CD8-positive, alpha-beta memory T cell (primary cell): ENCODE data around the gene TMEM212. TPM values are rescaled to one million over a fixed set of nuclear protein-coding genes. Genes with fewer than 3 reads are reported as not detected.

Experiments
- CTCF ChIA-PET: fragments of 350-600 bp; sonication (Branson Sonifier 250); formaldehyde crosslinking; loops from one replicate; lab custom pipeline; 2021; ENCODE audit warnings: antibody characterized with exemption; lab: Charles Lee
- POLR2A ChIA-PET: fragments of 350-600 bp; sonication (Branson Sonifier 250); formaldehyde crosslinking; loops from one replicate; lab custom pipeline; 2021; ENCODE audit warnings: antibody characterized with exemption; lab: Charles Lee
- DNase-seq, 5 donors: peaks; one replicate each; pipeline versions ENCODE4 v3.0.0 to v3.0.0-alpha.2; 2020 to 2022; ENCODE audit warnings: mixed read lengths in 1 of 5
- H3K27ac ChIP-seq: one replicate; pipeline ENCODE4 v1.7.0; 2013; ENCODE audit warnings: low read depth, mild to moderate bottlenecking, low read length, moderate library complexity
- H3K27me3 ChIP-seq: 2 replicates; pipeline ENCODE4 v1.7.0; 2013; ENCODE audit warnings: low read length, mild to moderate bottlenecking; ENCODE audit not compliant: insufficient read depth, poor library complexity, severe bottlenecking
- H3K36me3 ChIP-seq: 2 replicates; pipeline ENCODE4 v1.7.0; 2013; ENCODE audit warnings: mild to moderate bottlenecking, low read length, moderate library complexity; ENCODE audit not compliant: insufficient read depth
- H3K4me1 ChIP-seq: 2 replicates; pipeline ENCODE4 v1.7.0; 2013; ENCODE audit warnings: mild to moderate bottlenecking, low read length, moderate library complexity; ENCODE audit not compliant: insufficient read depth
- H3K4me3 ChIP-seq: 2 replicates; pipeline ENCODE4 v1.7.0; 2013; ENCODE audit warnings: mild to moderate bottlenecking, low read length
- H3K9me3 ChIP-seq: 2 replicates; pipeline ENCODE4 v1.7.0; 2013; ENCODE audit warnings: mild to moderate bottlenecking, low read length
- H3K27ac Mint-ChIP-seq, 8 donors: one replicate each; pipeline ENCODE4 v1.8.0; 2020 to 2021; ENCODE audit warnings: mixed read lengths in 8 of 8, mild to moderate bottlenecking in 6 of 8, inconsistent platforms in 3 of 8, moderate library complexity in 3 of 8
- H3K27me3 Mint-ChIP-seq, 2 donors: one replicate each; pipeline ENCODE4 v1.8.0; 2020 to 2021; ENCODE audit warnings: mixed read lengths in 2 of 2, mild to moderate bottlenecking in 1 of 2, moderate library complexity in 1 of 2
- H3K36me3 Mint-ChIP-seq, 3 donors: one replicate each; pipeline ENCODE4 v1.8.0; 2020 to 2021; ENCODE audit warnings: mixed read lengths in 3 of 3, inconsistent platforms in 1 of 3, mild to moderate bottlenecking in 1 of 3
- H3K4me1 Mint-ChIP-seq, 3 donors: one replicate each; pipeline ENCODE4 v1.8.0; 2020 to 2021; ENCODE audit warnings: mixed read lengths in 3 of 3, inconsistent platforms in 1 of 3, mild to moderate bottlenecking in 1 of 3
- H3K4me3 Mint-ChIP-seq, 7 donors: one replicate each; pipeline ENCODE4 v1.8.0; 2020 to 2021; ENCODE audit warnings: mixed read lengths in 7 of 7, mild to moderate bottlenecking in 6 of 7, moderate library complexity in 4 of 7, inconsistent platforms in 2 of 7
- H3K9me3 Mint-ChIP-seq, 5 donors: one replicate each; pipeline ENCODE4 v1.8.0; 2020 to 2022; ENCODE audit warnings: mixed read lengths in 5 of 5, mild to moderate bottlenecking in 3 of 5, moderate library complexity in 2 of 5, inconsistent platforms in 1 of 5
- polyA plus RNA-seq: library from polyadenylated mRNA; unstranded; fragments of 300-500 nt; fragmentation: Illumina TruSeq; gene quantifications from one replicate; pipeline ENCODE4 v1.2.3, GENCODE V29; 2021
- total RNA-seq, 2 experiments: library from RNA; stranded (reverse); gene quantifications; one replicate each; pipeline ENCODE4 v1.2.3, GENCODE V29; 2021

Gene TMEM212
- total and polyA plus RNA-seq, 3 experiments from 2014 or later: not detected

DNA sequence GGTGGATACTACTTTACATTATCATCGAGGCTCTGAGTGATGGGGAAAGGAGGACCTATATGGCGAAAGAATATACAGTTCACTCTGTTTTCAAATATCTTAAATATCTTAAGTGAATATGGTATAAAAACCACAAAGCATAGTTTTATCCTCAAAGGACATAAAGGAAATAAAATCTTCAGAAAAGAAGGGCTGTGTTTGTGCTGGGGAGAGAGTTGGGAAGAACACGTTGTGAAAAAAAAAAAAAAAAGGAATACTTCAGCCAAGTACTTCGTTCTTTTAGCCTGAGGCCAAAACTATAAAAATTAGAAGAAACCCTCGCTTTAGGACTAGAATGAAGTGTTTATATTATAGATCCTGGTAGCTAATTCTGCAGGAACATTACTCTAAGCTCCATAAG, 10.2 kb upstream of the TMEM212 start:
- no peaks in the 10 kb centered on the region for H3K4me1 ChIP-seq
- no peaks in the 10 kb centered on the region for H3K27me3 ChIP-seq
- DNase-seq: no peak
- no peak overlapping the region for H3K27ac Mint-ChIP-seq
- no peak overlapping the region for H3K4me3 Mint-ChIP-seq
- POLR2A ChIA-PET: no interaction called here
- H3K36me3 Mint-ChIP-seq: no peaks in the 10 kb centered on the region
- H3K27me3 Mint-ChIP-seq: peaks cover 0 to 12% of the 10 kb centered on the region in 2 donors
- no peaks in the 10 kb centered on the region for H3K36me3 ChIP-seq
- H3K9me3 Mint-ChIP-seq: no peaks in the 10 kb centered on the region
- no peaks in the 10 kb centered on the region for H3K9me3 ChIP-seq
- no peak overlapping the region for H3K4me3 ChIP-seq
- H3K4me1 Mint-ChIP-seq: peaks cover 2 to 8% (median 7%) of the 10 kb centered on the region in 3 donors
- CTCF ChIA-PET: no interaction called here
- no peak overlapping the region for H3K27ac ChIP-seq

DNA sequence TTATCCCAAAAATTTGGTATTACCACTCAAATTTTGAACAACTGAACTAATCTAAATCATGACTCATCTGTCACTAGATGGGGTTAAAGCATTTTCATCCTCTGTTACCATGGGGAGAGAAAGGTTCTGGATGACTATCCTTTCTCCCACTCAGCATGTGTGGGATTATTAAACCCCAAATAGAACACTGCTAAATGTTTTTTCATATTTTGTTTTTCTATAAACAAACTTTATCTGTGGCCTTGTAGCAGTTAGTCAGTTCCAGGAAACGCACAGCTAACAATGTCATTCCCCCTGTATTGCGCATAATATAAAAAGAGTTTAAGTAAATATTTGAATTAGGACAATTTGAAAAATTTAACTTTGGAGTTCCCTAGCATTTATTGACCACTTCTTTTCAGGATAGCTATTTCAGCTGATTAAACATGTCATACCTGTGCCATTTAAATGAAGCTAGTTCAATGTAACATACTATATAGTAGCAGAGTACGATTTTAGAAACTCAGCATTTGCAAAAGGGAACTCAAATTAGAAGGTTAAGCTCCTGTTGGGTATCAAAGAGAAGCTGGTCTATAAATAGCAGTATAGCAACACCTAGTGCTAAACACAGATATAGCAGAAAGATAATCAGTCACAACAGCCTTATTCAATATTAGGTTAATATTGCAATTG, 9.2 kb upstream of the TMEM212 start:
- Mint-ChIP-seq H3K27me3 (peaks cover 0 to 22% of the 10 kb centered on the region in 2 donors), H3K4me1 (peaks cover 0 to 2% (median 1%) of the 10 kb centered on the region in 3 donors), H3K4me3 (no peak overlapping the region), H3K36me3 (no peaks in the 10 kb centered on the region), H3K9me3 (no peaks in the 10 kb centered on the region), H3K27ac (no peak overlapping the region)
- Histone ChIP-seq H3K27ac (no peak overlapping the region), H3K4me1 (no peaks in the 10 kb centered on the region), H3K27me3 (no peaks in the 10 kb centered on the region), H3K9me3 (no peaks in the 10 kb centered on the region), H3K4me3 (no peak overlapping the region), H3K36me3 (no peaks in the 10 kb centered on the region)
- ChIA-PET CTCF (interaction anchor here (0.7 kb wide), 1 partner anchor 62 kb away, joined by 3 read pairs; no protein-coding TSS in a partner anchor), POLR2A (no interaction called here)
- no peak for DNase-seq

DNA sequence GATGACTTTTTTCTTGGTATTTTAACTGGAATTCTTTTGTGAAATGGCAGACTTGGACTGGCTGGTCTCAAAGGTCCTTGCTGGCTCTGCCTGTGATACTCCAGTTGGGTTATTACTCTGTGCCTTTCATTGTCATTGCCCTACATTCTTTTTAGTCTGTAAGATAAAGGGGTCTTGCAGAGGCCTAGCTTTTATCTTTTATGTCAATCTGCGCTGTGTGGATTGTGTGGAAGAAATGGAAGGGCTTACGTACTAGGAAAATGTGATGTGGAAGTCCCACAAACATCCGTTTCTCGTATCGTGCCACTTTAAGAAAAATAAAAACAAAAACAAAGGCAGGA, 8.7 kb upstream of the TMEM212 start:
- H3K9me3 ChIP-seq: no peaks in the 10 kb centered on the region
- Mint-ChIP-seq H3K36me3 (no peaks in the 10 kb centered on the region), H3K27ac (no peak overlapping the region), H3K4me3 (no peak overlapping the region), H3K27me3 (peaks cover 0 to 22% of the 10 kb centered on the region in 2 donors), H3K9me3 (no peaks in the 10 kb centered on the region), H3K4me1 (peaks cover 0 to 2% (median 0%) of the 10 kb centered on the region in 3 donors)
- POLR2A ChIA-PET: no interaction called here
- H3K4me3 ChIP-seq: no peak overlapping the region
- no peaks in the 10 kb centered on the region for H3K4me1 ChIP-seq
- CTCF ChIA-PET: interaction anchor here (0.7 kb wide), 1 partner anchor 63 kb away, joined by 3 read pairs; no protein-coding TSS in a partner anchor
- no peak for DNase-seq
- H3K27ac ChIP-seq: no peak overlapping the region
- H3K36me3 ChIP-seq: no peaks in the 10 kb centered on the region
- H3K27me3 ChIP-seq: no peaks in the 10 kb centered on the region

DNA sequence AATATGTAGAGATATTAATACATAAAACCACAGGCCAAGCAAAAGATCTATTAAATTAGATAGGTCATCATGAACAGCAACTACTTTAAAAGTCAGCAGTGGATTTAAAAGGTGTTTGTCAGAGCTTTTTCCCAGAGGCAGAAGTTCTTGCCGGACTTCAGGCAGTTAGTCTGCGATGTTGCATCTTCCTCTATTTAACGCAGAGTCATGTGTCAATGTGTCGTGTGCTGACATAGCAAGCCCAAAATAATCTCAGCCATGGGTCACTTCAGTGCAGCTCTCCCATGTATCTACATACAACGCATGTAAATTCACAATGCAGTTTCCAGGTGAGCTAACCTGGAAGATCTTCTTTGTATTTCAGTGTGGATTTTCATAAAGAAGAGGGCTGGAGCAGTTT, 8.0 kb upstream of the TMEM212 start:
- Mint-ChIP-seq H3K4me3 (no peak overlapping the region), H3K27me3 (peaks cover 0 to 27% of the 10 kb centered on the region in 2 donors), H3K27ac (no peak overlapping the region), H3K4me1 (no peaks in the 10 kb centered on the region), H3K9me3 (no peaks in the 10 kb centered on the region), H3K36me3 (no peaks in the 10 kb centered on the region)
- Histone ChIP-seq H3K36me3 (no peaks in the 10 kb centered on the region), H3K27ac (no peak overlapping the region), H3K4me3 (no peak overlapping the region), H3K27me3 (no peaks in the 10 kb centered on the region), H3K9me3 (no peaks in the 10 kb centered on the region), H3K4me1 (no peaks in the 10 kb centered on the region)
- ChIA-PET POLR2A (no interaction called here), CTCF (interaction anchor here (0.9 kb wide), 1 partner anchor 10 kb away, joined by 3 read pairs; no protein-coding TSS in a partner anchor)
- no peak for DNase-seq

DNA sequence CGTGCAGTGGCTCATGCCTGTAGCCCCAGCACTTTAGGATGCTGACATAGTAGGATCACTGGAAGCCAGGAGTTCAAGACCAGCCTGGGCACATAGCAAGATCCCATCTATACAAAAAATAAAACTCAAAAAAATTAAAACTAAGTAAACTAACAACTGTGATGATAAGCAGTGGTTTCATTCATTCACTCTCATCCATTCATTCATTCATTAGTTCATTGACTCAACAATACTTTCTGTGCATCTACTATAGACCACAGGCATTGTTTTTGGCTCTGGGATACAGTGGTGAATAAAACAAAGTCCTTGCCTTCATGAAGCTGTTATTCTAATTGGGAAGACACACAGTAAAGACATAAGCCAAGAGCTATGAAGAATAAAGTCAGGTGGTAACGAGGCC, 7.5 kb upstream of the TMEM212 start:
- no peak overlapping the region for H3K27ac Mint-ChIP-seq
- ChIA-PET POLR2A (no interaction called here), CTCF (interaction anchor here (0.9 kb wide), 1 partner anchor 11 kb away, joined by 3 read pairs; no protein-coding TSS in a partner anchor)
- no peak for DNase-seq
- no peaks in the 10 kb centered on the region for H3K36me3 ChIP-seq
- no peaks in the 10 kb centered on the region for H3K4me1 Mint-ChIP-seq
- no peaks in the 10 kb centered on the region for H3K9me3 Mint-ChIP-seq
- no peaks in the 10 kb centered on the region for H3K9me3 ChIP-seq
- no peaks in the 10 kb centered on the region for H3K27me3 ChIP-seq
- H3K4me3 Mint-ChIP-seq: no peak overlapping the region
- H3K4me3 ChIP-seq: no peak overlapping the region
- H3K4me1 ChIP-seq: no peaks in the 10 kb centered on the region
- no peak overlapping the region for H3K27ac ChIP-seq
- H3K27me3 Mint-ChIP-seq: peaks cover 0 to 31% of the 10 kb centered on the region in 2 donors
- H3K36me3 Mint-ChIP-seq: no peaks in the 10 kb centered on the region

DNA sequence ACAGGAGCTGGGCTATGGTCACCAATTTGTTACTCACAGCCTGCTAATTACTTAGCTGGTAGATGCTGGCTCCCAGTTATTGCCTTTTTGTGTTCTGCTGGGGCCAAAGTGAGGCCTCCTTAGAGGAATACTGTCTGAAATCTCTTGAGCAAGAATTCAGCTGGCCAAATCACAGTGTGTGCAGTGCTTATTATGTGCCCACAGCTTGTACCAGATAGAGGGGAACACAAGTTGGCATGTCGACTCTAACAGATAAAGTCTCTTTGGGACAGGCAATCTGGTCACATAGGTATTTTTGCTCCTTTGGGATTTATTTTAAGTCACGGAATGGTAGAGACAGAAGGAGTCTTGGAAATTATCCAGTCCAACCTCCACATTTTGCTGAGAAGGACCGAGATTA, 6.3 kb upstream of the TMEM212 start:
- Histone ChIP-seq H3K9me3 (no peaks in the 10 kb centered on the region), H3K4me1 (no peaks in the 10 kb centered on the region), H3K36me3 (no peaks in the 10 kb centered on the region), H3K27me3 (no peaks in the 10 kb centered on the region), H3K4me3 (no peak overlapping the region), H3K27ac (no peak overlapping the region)
- ChIA-PET CTCF (no interaction called here), POLR2A (no interaction called here)
- no peak for DNase-seq
- Mint-ChIP-seq H3K36me3 (no peaks in the 10 kb centered on the region), H3K4me3 (no peak overlapping the region), H3K4me1 (no peaks in the 10 kb centered on the region), H3K27ac (no peak overlapping the region), H3K27me3 (peaks cover 0 to 31% of the 10 kb centered on the region in 2 donors), H3K9me3 (no peaks in the 10 kb centered on the region)

DNA sequence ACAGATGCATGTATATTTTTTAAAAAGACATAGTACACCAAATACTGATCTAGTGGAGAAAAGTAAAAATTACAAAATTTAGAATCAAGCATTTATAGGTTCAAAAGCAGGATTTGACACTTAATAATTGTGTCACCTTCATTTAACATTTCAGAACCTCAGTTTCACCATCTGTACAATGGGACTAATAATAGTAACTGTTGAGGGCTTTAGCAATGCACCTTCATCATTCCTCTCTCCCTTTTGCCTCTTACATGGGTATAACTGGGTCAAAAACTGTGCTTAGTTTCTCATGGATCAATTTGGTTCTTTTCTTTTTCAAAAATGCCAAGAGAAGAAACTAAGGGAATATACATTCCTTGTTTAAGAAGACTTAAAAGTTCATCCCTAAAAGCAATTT, 5.5 kb upstream of the TMEM212 start:
- H3K27me3 ChIP-seq: no peaks in the 10 kb centered on the region
- Mint-ChIP-seq H3K4me1 (no peaks in the 10 kb centered on the region), H3K36me3 (no peaks in the 10 kb centered on the region), H3K4me3 (no peak overlapping the region), H3K27me3 (peaks cover 0 to 31% of the 10 kb centered on the region in 2 donors), H3K9me3 (no peaks in the 10 kb centered on the region), H3K27ac (no peak overlapping the region)
- no peak overlapping the region for H3K27ac ChIP-seq
- no peaks in the 10 kb centered on the region for H3K9me3 ChIP-seq
- ChIA-PET POLR2A (no interaction called here), CTCF (no interaction called here)
- H3K4me3 ChIP-seq: no peak overlapping the region
- no peaks in the 10 kb centered on the region for H3K4me1 ChIP-seq
- DNase-seq: no peak
- no peaks in the 10 kb centered on the region for H3K36me3 ChIP-seq

DNA sequence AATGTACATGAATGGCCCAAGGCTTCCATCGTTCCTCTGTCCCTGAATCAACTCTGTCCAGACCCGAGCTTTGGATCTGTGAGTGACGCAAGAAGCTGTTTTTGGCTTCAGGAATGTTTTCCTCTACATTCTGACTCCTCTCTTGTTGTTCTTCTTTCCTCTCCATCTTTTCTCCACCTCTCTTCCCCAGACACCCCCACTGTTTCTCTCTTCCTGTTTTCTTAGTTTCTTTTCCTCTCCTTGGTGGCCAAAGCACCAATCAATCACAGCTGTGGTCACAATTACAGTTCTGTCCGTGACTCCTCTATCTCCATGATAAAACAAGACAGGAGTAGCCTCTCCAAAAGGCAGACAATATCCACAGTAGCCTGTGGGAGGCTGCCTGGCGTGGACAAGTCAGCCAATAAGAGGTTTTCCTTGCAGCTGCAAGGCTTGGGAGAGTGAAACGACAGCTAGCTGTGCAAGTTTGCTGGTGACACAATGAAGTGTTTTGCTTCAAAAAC, 4.9 kb upstream of the TMEM212 start:
- Mint-ChIP-seq H3K4me3 (no peak overlapping the region), H3K27me3 (peaks cover 0 to 31% of the 10 kb centered on the region in 2 donors), H3K27ac (no peak overlapping the region), H3K9me3 (no peaks in the 10 kb centered on the region), H3K36me3 (no peaks in the 10 kb centered on the region), H3K4me1 (no peaks in the 10 kb centered on the region)
- Histone ChIP-seq H3K4me3 (no peak overlapping the region), H3K9me3 (no peaks in the 10 kb centered on the region), H3K27ac (no peak overlapping the region), H3K4me1 (no peaks in the 10 kb centered on the region), H3K27me3 (no peaks in the 10 kb centered on the region), H3K36me3 (no peaks in the 10 kb centered on the region)
- DNase-seq: no peak
- ChIA-PET CTCF (no interaction called here), POLR2A (no interaction called here)
